Activated naive CD8-positive, alpha-beta T cell treated with anti-CD3 and anti-CD28 coated beads, Interleukin-2, amount 50 U/mL, for 24 hours (primary cell): ENCODE measurements around the gene ACSL4.
"Not testable (repeated sequence)": the region's sequence is repeated elsewhere in the genome, so short reads cannot be mapped to it uniquely, and the experiment has no call there.

ENCODE experiments used
- ATAC-seq: fragments of 150-1000 bp; cut with Tn5 transposase; one replicate; pipeline ENCODE4 v1.10.0; 2021
- DNase-seq: peaks from one replicate; pipeline ENCODE4 v3.0.0; 2021
- H3K27ac Mint-ChIP-seq: one replicate; pipeline ENCODE4 v1.8.0; 2021; ENCODE audit warnings: mild to moderate bottlenecking, mixed read lengths
- H3K27me3 Mint-ChIP-seq: one replicate; pipeline ENCODE4 v1.8.0; 2021; ENCODE audit warnings: mixed read lengths
- H3K36me3 Mint-ChIP-seq: one replicate; pipeline ENCODE4 v1.8.0; 2021; ENCODE audit warnings: low read depth, mixed read lengths
- H3K4me1 Mint-ChIP-seq: one replicate; pipeline ENCODE4 v1.8.0; 2021; ENCODE audit warnings: mixed read lengths
- H3K4me3 Mint-ChIP-seq: one replicate; pipeline ENCODE4 v1.8.0; 2021; ENCODE audit warnings: mild to moderate bottlenecking, moderate library complexity, mixed read lengths
- H3K9me3 Mint-ChIP-seq: one replicate; pipeline ENCODE4 v1.8.0; 2021; ENCODE audit warnings: mixed read lengths

Gene ACSL4

DNA sequence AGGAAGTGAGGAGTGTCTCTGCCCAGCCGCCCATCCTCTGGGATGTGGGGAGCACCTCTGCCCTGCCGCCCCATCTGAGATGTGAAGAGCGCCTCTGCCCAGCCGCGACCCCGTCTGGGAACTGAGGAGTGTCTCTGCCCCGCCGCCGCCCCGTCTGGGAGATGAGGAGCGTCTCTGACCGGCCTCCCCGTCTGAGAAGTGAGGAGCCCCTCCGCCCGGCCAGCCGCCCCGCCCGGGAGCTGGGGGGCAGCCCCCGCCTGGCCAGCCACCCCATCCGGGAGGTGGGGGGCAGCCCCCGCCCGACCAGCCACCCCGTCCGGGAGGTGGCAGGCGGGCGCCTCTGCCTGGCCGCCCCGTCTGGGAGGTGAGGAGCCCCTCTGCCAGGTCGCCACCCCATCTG, 61.9 kb downstream of the ACSL4 start:
- H3K9me3 Mint-ChIP-seq, H3K27ac Mint-ChIP-seq, H3K27me3 Mint-ChIP-seq, H3K4me1 Mint-ChIP-seq, ATAC-seq, DNase-seq, H3K4me3 Mint-ChIP-seq: not testable (repeated sequence)
- H3K36me3 Mint-ChIP-seq, result peaks cover 30% of the 10 kb centered on the region

DNA sequence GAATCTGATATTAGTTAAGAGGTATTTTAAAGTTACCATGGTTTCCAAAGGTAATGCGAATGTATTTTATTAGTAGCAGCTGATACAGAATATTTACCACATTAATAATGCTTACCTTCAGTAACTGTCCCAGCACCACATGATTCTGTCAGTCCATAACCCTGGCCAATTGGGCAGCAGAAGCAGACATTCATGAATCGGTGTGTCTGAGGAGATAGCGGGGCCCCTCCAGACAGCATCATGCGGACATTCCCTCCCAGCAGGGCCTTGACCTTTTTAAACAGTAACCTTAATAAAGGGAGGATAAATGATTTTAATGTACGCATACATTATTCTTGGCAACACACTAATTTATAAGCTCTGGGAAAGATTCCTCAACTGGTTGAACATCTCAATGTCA, 65.1 kb downstream of the ACSL4 start:
- DNase-seq, result no peak
- Mint-ChIP-seq H3K4me1 (no peaks in the 10 kb centered on the region), H3K4me3 (no peak overlapping the region), H3K27me3 (no peaks in the 10 kb centered on the region), H3K9me3 (no peaks in the 10 kb centered on the region), H3K36me3 (peaks cover 39% of the 10 kb centered on the region), H3K27ac (no peak overlapping the region)
- no peak for ATAC-seq

DNA sequence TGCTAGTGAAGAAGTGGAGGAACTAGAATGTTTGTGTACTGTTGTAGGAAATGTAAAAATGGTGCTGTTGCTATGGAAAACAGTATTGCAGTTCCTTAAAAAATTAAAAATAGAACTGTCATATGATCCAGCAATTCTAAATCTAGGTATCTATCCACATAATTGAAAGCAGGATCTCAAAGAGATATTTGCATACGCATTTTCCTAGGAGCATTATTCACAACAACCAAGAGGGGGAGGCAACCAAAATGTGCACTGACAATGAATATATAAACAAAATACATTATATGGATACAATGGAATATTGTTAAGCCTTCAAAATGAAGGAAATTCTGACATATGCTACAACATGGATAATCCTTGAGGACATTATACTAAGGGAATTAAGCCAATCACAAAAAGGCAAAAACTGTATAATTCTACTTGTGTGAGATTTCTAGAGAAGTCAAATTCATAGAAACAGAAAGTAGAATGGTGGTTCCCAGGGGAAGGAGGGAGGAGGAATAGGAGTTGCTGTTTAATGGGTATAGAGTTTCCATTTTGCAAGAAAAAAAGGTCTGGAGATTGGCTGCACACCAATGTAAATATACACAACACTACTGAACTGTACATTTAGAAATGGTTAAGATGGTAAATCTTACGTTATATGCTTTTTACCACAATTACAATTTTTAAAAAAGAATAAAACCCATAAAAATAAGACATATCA, 72.5 kb downstream of the ACSL4 start:
- Mint-ChIP-seq H3K27me3 (no peaks in the 10 kb centered on the region), H3K27ac (no peak overlapping the region), H3K9me3 (peaks cover 6% of the 10 kb centered on the region), H3K36me3 (peaks cover 70% of the 10 kb centered on the region), H3K4me1 (no peaks in the 10 kb centered on the region), H3K4me3 (no peak overlapping the region)
- DNase-seq, result no peak
- no peak for ATAC-seq

DNA sequence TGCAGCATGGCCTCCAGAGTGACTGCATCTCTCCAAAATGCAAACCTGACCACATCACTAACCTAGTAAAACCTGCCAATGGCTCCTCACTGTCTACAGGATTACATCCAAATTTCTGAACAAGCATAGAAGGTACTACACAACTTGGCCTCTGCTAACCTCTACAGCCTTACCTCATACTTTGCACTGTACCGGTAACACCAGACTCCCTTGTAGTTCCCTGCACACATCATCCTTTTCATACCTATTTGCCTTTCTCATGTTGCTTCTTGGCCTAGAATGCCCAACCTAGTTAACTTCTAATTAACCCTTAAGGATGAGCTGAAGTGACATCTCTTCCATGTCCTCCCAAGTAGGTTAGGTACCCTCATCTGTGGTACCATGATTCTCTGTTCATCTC, 74.7 kb downstream of the ACSL4 start:
- no peak for ATAC-seq
- H3K4me1 Mint-ChIP-seq, result no peaks in the 10 kb centered on the region
- peak overlapping the region; percentile 24 for H3K27ac Mint-ChIP-seq
- DNase-seq, result no peak
- no peaks in the 10 kb centered on the region for H3K27me3 Mint-ChIP-seq
- H3K36me3 Mint-ChIP-seq, result peaks cover 70% of the 10 kb centered on the region
- peaks cover 6% of the 10 kb centered on the region for H3K9me3 Mint-ChIP-seq
- no peak overlapping the region for H3K4me3 Mint-ChIP-seq

DNA sequence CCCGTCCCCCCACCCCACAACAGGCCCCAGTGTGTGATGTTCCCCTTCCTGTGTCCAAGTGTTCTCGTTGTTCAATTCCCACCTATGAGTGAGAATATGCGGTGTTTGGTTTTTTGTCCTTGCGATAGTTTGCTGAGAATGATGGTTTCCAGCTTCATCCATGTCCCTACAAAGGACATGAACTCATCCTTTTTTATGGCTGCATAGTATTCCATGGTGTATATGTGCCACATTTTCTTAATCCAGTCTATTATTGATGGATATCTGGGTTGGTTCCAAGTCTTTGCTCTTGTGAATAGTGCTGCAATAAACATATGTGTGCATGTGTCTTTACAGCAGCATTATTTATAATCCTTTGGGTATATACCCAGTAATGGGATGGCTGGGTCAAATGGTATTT, 75.7 kb downstream of the ACSL4 start:
- H3K27me3 Mint-ChIP-seq, H3K27ac Mint-ChIP-seq, H3K4me3 Mint-ChIP-seq, DNase-seq, H3K4me1 Mint-ChIP-seq, H3K9me3 Mint-ChIP-seq, ATAC-seq: not testable (repeated sequence)
- peaks cover 61% of the 10 kb centered on the region for H3K36me3 Mint-ChIP-seq

DNA sequence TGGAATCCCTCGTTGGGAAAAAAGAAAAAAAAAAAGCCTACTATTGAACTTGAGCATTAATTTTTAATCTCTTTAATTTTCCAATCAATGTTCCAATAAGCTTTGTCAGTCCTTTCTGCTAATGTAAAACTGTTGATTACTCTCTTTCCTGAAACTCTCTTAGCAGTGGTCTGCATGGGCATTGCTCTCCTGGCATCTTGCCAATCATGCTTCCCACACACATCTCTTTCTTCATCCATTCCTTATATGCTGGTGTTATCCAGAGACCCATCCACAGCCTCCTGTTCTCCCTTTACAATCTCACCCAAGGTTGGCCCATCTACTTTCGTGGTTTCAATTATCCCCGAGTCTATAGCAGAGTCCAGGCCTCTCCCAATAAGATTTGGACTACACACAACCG, 76.3 kb downstream of the ACSL4 start:
- Mint-ChIP-seq H3K4me3 (no peak overlapping the region), H3K27ac (no peak overlapping the region), H3K4me1 (no peaks in the 10 kb centered on the region), H3K9me3 (peaks cover 6% of the 10 kb centered on the region), H3K36me3 (peaks cover 58% of the 10 kb centered on the region), H3K27me3 (no peaks in the 10 kb centered on the region)
- ATAC-seq (no peak), DNase-seq (no peak)

DNA sequence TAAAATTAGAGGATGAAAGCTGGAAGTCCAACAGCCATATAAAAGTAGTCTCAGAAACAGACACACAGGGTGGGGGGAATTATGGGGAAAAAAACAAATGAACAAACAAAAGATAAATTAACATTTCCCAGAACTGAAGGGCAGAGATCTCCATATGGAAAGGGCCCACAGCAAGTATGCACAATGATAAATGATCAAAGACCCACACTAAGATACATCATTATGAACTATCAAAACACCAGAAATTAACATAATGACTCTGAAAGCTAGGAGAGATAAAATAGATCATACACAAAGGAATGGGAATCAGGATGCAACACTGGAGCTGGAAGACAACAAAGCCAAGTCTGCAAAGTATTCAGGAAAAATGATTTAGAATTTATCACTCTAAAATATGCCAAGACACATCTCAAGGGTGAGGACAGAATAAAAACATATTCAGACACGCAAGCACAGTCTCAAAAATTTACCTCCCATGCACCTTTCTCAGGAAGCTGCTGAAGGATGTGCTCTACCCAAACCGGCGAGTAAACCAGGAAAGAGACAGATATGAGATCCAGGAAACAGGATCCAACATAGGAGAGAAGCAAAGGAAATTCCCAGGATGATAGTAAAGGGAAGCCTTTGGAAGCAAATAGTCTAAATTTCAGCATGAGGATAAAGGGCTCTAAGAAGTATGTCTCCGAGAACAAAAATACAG, 77.4 kb downstream of the ACSL4 start:
- ATAC-seq (no peak), DNase-seq (no peak)
- H3K36me3 Mint-ChIP-seq, result peaks cover 55% of the 10 kb centered on the region
- H3K4me1 Mint-ChIP-seq, result no peaks in the 10 kb centered on the region
- no peaks in the 10 kb centered on the region for H3K27me3 Mint-ChIP-seq
- H3K4me3 Mint-ChIP-seq, result no peak overlapping the region
- H3K27ac Mint-ChIP-seq, result no peak overlapping the region
- peaks cover 6% of the 10 kb centered on the region for H3K9me3 Mint-ChIP-seq

DNA sequence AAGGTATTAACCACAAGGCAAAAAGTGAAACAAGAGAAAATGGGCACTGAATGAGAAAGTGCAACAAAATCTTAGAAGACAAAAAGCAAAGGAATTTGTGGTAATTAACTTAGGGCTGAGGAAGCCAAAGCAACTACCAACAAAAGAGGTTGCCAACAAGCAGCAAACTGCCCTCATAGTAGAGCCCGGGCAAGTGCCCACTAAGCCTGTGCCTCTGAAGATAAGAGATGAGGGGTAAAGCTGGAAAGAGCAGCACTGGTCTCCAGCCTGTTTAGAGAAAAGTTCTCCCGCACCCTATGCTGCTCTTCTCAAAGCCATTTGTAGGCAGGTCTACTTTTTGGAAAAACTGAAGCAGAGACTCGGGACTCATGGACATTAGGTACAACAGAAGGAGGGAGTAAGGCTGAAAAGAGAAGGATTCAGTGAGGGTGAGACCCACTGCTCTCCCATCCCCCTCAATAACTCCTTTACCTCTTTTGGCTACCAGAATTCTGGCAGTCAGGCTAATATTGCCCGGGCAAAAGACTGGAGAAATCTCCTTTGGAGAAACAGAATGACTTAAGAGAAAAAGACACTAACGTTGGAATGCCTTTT, 78.4 kb downstream of the ACSL4 start:
- Mint-ChIP-seq H3K4me1 (no peaks in the 10 kb centered on the region), H3K9me3 (peaks cover 6% of the 10 kb centered on the region), H3K36me3 (peaks cover 44% of the 10 kb centered on the region), H3K27ac (no peak overlapping the region), H3K27me3 (no peaks in the 10 kb centered on the region), H3K4me3 (no peak overlapping the region)
- ATAC-seq, result no peak
- no peak for DNase-seq

DNA sequence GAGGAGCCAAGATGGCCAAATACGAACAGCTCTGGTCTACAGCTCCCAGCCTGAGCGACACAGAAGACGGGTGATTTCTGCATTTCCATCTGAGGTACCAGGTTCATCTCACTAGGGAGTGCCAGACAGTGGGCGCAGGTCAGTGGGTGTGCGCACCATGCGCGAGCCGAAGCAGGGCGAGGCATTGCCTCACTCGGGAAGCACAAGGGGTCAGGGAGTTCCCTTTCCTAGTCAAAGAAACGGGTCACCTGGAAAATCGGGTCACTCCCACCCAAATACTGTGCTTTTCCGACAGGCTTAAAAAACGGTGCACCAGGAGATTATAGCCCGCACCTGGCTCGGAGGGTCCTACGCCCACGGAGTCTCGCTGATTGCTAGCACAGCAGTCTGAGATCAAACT, 88.4 kb downstream of the ACSL4 start:
- DNase-seq, H3K4me3 Mint-ChIP-seq, H3K9me3 Mint-ChIP-seq, H3K4me1 Mint-ChIP-seq, ATAC-seq, H3K27ac Mint-ChIP-seq, H3K27me3 Mint-ChIP-seq: not testable (repeated sequence)
- peaks cover 22% of the 10 kb centered on the region for H3K36me3 Mint-ChIP-seq

DNA sequence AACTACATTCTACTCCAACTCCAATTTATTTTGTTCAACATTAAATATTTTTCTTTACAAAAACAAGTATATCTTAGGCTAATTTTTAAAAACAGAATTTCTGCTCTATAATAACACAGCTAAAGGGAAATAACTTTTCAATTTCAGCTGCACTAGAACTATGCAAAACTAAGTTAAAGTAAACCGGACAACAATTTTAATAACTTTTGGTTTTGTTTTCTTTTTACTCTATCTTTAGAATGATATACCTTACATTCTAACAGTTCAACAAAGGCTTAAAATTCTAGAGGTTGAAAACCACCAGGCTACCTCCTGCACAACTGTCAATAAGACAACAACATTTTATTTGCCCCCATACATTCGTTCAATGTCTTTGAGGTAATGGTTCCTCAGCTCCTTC, 89.4 kb downstream of the ACSL4 start:
- H3K4me1 Mint-ChIP-seq, result no peaks in the 10 kb centered on the region
- H3K27ac Mint-ChIP-seq, result no peak overlapping the region
- H3K27me3 Mint-ChIP-seq, result no peaks in the 10 kb centered on the region

DNA sequence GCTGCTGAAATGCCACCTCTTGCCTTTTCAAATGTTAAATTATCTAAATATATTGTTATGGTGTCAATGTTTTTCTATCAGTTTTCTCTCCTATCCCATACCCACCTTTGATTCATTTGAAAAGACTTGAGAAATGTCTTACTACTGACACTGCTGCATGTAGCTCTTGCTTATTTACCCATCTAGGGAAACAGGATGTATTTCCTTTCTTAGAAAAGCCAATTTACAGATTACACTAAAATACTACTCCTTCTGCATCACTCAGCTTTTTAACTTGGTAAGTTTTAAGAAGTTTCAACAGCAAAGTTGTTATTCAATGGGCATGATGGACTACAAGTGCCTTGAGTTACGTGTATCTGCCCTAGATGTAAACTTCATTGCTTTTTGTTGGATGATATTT, 94.9 kb downstream of the ACSL4 start:
- no peak overlapping the region for H3K4me3 Mint-ChIP-seq
- H3K9me3 Mint-ChIP-seq, result no peaks in the 10 kb centered on the region
- ATAC-seq (no peak), DNase-seq (no peak)
- no peaks in the 10 kb centered on the region for H3K4me1 Mint-ChIP-seq
- H3K36me3 Mint-ChIP-seq, result peaks cover 20% of the 10 kb centered on the region
- no peak overlapping the region for H3K27ac Mint-ChIP-seq
- no peaks in the 10 kb centered on the region for H3K27me3 Mint-ChIP-seq

More for the DNA sequence above, 89.4 kb downstream of the ACSL4 start:
- Mint-ChIP-seq H3K9me3 (no peaks in the 10 kb centered on the region), H3K4me3 (no peak overlapping the region), H3K36me3 (peaks cover 25% of the 10 kb centered on the region)
- no peak for DNase-seq
- no peak for ATAC-seq

DNA sequence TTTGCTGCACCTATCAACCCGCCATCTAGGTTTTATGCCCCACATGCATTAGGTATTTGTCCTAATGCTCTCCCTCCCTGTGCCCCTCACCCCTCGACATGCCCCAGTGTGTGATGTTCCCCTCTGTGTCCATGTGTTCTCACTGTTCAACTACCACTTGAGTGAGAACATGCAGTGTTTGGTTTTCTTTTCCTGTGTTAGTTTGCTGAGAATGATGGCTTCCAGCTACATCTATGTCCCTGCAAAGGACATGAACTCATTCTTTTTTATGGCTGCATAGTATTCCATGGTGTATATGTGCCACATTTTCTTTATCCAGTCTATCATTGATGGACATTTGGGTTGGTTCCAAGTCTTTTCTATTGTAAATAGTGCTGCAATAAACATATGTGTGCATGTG, 95.6 kb downstream of the ACSL4 start:
- H3K4me3 Mint-ChIP-seq, H3K27ac Mint-ChIP-seq, H3K4me1 Mint-ChIP-seq, H3K27me3 Mint-ChIP-seq, ATAC-seq, H3K9me3 Mint-ChIP-seq, DNase-seq: not testable (repeated sequence)
- H3K36me3 Mint-ChIP-seq, result peaks cover 20% of the 10 kb centered on the region

DNA sequence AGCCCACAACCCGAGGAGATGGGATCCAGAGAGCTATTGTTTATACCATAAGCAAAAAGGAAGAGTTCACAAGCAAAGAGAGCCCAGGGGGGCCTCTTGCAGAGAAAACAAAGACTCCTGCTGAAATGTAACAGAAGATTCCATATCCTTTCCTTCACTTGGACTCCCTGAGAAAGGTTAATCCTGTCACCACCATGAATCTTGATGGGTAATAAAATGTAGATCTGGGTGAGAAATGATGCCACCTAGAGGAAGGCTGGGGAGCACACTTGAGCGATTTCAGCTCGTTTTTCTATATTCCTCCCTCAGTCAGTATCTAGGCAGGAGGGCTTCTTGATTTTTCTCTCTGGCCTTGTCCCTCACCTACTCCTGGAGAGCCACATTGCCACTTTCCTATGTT, 97.9 kb downstream of the ACSL4 start:
- DNase-seq (no peak), ATAC-seq (no peak)
- peaks cover 9% of the 10 kb centered on the region for H3K36me3 Mint-ChIP-seq
- no peak overlapping the region for H3K27ac Mint-ChIP-seq
- no peaks in the 10 kb centered on the region for H3K27me3 Mint-ChIP-seq
- H3K9me3 Mint-ChIP-seq, result no peaks in the 10 kb centered on the region
- H3K4me3 Mint-ChIP-seq, result no peak overlapping the region
- no peaks in the 10 kb centered on the region for H3K4me1 Mint-ChIP-seq

DNA sequence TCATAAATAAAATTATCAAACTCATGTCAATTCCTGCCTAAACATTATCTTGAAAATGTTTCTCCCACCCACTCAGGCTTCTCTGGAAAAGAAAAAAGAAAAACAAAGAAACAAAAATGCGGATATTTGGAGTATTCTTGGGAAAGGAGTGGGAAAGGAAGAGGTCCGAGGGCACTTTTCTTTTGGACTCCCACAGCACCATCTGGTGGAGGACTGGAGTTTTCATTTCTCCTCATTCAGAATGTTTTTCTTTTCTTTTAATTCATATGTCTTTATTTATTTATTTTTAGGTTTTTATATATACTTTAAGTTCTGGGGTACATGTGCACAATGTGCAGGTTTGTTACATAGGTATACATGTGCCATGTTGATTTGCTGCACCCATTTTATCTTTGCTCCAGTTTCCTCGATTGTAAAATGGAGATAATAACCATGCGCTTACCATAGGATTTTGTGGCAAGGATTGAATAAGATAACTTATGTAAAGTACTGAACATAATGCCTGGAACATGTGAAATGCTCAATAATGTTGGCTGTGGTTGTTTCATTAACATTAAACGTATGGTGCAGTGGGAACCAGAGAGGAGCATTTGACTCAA, 100.1 kb downstream of the ACSL4 start:
- ATAC-seq (no peak), DNase-seq (no peak)
- H3K36me3 Mint-ChIP-seq, result no peaks in the 10 kb centered on the region
- H3K4me1 Mint-ChIP-seq, result no peaks in the 10 kb centered on the region
- H3K4me3 Mint-ChIP-seq, result no peak overlapping the region
- H3K27ac Mint-ChIP-seq, result no peak overlapping the region
- no peaks in the 10 kb centered on the region for H3K9me3 Mint-ChIP-seq
- H3K27me3 Mint-ChIP-seq, result no peaks in the 10 kb centered on the region

DNA sequence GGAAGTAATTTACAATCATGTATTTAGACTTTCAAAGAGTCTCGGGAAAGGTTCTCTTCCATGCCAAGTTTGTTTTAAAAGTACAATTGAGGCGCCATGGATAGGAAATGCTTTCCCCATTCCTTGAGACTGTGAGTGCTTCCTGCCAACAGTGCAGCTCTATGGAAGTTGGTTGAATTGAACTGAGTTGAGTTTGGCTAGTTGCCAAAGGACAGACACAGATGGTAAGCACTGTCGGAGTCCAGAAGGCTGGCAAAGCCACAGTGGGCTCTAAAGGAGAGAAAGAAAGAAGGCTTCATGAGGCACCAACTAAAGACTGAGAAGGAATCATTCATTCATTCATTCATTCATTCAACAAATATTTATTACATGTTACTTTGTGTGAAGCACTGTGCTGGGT, 103.7 kb downstream of the ACSL4 start:
- Mint-ChIP-seq H3K9me3 (no peaks in the 10 kb centered on the region), H3K4me1 (peaks cover 6% of the 10 kb centered on the region), H3K27me3 (no peaks in the 10 kb centered on the region), H3K27ac (no peak overlapping the region), H3K36me3 (no peaks in the 10 kb centered on the region), H3K4me3 (no peak overlapping the region)
- DNase-seq, result no peak
- no peak for ATAC-seq
